GM21390 (cell line): ENCODE measurements around the gene SCAMP4.
"Not testable (repeated sequence)": the region's sequence is repeated elsewhere in the genome, so short reads cannot be mapped to it uniquely, and the experiment has no call there.

Source experiments
- ATAC-seq: cut with Tn5 transposase; IDR thresholded peaks from one replicate; pipeline ENCODE4 v1.9.1; 2021; ENCODE audit not compliant: unreplicated experiment

Gene SCAMP4

GRCh38 chr19:1882089-1882785 lies 23.0 kb upstream of the SCAMP4 start:
- ATAC-seq, result no peak

DNA sequence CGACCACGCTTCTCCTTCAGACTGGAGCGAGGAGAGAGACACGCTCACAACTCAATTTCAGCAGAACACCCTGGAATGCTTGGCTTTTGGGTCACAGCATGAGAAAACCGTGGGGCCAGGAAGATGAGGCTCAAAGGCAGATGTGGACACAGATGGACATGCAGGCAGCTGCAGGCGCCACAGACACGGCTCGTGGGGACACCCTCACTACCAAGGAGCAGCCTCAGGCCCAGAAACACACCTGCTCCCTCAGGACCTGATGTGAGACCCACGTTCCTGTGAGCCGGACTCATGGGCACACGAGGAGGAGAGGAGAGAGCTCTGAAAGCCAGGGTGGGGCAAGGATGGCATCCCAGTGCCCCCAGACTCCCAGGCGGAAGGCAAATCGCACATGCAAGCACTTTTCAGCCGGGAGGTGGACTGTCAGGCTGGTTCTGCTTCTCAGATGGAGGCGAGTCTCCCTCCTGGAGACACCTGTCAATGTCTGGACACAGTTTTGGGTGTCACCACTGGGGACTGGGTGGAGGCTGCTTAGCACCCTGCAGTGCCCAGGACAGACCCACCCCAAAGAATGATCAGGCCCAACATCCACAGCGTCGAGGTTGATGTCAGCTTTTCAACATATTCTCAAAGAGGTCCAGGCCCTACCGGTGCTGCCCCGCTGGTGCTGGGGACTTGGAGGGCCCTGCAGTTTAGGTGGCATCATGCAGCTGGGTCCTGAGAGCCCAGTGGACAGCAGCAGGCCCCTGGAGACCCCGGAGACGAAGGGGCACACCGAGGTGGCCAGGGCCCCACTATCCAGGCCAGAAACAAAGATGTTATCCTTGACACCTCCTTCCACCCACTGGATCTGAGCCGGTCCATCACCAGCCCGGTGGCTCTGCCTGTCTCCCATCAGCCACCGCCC lies 22.2 kb upstream of the SCAMP4 start:
- ATAC-seq, result no peak

DNA sequence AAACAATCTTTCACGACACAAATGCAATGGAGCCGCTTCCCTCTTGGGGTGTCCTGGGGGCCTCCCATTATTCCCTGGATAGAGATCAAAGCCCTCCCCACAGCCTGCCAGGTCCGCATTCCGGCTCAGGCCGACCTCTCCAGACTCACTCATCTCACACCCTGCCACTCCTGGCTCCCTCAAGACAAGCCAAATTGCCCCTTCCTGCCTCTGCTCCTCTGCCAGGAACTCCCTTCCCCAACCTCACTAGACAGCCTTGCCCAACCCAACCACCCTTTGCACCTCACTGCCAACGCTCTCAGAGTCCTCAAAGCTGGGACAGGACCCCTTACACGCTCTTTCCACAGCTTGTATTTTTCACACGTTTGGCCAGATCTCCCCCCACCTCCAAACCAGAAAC lies 21.4 kb upstream of the SCAMP4 start:
- no peak for ATAC-seq

DNA sequence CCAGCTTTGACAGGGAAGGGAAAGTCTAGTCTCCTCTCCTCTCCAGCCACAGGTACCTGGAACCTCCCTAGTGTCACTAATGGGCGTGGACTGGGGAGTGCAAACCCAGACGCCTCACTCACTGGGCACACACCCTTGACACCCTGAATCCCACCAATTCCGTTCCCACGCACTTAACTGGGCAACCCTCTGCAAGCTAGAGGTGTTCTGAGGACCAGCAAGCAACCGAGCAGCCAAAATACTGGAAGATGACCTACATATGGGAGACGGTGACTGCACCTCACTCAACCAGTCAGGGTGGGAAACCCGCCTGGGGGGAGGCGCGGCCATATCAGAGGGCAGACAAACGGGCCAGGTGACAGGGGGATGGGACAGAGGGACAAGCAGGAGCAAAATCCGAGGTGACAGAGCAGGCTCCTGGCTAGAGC lies 20.9 kb upstream of the SCAMP4 start:
- ATAC-seq, result no peak

- ATAC-seq, result peak; percentile 13
These were observed 20.4 kb upstream of the SCAMP4 start for GRCh38 chr19:1884719-1885334.

DNA sequence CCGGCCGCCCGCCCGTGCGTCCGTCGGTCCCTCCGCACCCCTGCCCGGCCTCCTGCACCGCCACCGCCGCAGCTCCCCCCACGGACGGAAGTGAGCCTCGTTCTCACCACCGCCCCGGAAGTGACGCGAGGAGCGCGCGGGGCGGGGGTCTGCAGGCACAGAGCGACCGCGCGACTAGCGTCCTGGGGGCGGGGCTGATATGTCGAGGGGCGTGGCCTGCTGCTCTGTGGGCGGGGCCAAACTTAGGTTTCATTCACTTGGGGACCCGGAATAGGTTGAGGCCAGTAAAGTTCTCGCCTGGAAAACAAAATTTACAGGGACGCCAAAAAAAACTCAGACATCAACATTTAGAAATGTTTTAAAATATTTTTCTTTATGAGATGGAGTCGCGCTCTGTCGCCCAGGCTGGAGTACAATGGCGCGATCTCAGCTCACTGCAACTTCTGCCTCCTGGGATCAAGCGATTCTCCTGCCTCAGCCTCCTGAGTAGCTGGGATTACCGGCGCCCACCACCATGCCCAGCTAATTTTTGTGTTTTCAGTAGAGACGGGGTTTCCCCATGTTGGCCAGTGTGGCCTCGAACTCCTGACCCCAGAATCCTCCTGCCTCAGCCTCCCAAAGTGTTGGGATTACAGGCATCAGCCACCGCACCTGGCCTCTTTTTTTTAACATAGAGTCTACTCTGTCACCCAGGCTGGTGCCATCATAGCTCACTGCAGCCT lies 19.6 kb upstream of the SCAMP4 start, which contains the start of gene ABHD17A:
Gene ABHD17A (minus strand): TSS at position 99 of the 722 bp plus-strand sequence. CDS start 3,930 bp downstream, outside the sequence.
- peak; percentile 68 for ATAC-seq

DNA sequence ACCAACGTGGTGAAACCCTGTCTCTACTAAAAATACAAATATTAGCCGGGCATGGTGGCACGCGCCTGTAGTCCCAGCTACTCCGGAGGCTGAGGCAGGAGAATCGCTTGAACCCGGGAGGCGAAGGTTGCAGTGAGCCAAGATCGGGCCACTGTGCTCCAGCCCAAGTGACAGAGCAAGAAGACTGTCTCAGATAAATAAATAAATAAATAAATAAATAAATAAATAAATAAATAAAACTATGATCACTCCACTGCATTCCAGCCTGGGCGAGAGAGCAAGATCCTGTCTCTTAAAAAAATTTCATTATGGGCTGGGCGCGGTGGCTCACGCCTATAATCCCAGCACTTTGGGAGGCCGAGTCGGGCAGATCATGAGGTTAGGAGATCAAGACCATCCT lies 18.8 kb upstream of the SCAMP4 start:
- not testable (repeated sequence) for ATAC-seq

DNA sequence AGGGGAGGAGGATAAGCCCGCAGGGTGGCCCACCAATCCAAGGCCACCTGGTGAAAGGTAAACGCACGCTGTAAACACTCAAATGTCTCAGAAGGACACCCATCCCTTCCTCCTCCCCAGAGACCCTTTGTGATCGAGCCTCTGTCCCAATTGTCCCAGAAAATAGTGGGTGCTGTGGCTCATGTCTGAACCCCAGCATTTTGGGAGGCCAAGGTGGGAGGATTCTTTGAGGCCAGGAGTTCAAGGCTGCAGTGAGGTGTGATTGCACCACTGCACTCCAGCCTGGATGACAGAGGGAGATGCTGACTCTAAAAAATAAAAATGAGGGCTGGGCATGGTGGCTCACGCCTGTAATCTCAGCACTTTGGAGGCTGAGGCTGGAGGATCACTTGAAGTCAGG lies 16.8 kb upstream of the SCAMP4 start:
- ATAC-seq, result no peak

- ATAC-seq, result no peak
These were observed 15.3 kb upstream of the SCAMP4 start for GRCh38 chr19:1889907-1890306.

- ATAC-seq, result no peak
These were observed 11.4 kb upstream of the SCAMP4 start for GRCh38 chr19:1893791-1894190.

DNA sequence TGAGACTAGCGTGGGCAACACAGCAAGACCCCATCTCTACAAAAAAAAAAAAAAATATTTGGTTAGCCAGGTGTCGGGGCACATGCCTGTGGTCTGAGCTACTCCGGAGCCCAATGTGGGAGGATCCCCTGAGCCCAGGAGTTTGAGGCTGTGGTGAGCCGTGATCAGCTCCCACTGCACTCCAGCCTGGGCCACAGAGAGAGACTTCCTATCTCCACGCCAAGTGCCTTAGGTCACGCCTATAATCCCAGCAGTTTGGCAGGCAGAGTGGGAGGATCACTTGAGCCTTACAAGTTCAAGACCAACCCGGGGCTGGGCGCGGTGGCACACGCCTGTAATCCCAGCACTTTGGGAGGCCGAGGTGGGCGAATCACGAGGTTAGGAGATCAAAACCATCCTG lies 8.7 kb upstream of the SCAMP4 start:
- ATAC-seq, result no peak

DNA sequence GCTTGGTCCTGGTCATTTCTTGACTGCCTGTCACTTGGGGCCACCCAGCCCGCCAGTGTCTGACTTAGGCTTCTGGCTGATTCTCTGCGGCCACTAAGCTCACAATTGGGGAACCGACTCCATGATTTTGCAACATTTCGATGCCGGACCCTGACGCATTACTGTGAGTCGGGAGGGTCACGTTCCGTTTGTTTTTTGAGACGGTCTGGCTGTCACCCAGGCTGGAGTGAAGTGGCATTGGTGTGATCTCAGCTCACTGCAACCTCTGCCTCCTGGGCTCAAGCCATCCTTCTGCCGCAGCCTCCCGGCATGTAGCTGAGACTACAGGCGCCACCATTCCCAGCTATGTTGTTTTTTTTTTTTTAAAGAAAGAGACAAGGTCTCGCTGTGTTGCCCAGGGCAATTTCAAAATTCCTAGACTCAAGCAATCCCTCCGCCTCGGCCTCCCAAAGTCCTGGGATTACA lies 3.2 kb upstream of the SCAMP4 start:
- no peak for ATAC-seq

- ATAC-seq, result no peak
These were observed 2.3 kb upstream of the SCAMP4 start for GRCh38 chr19:1902923-1903322.

DNA sequence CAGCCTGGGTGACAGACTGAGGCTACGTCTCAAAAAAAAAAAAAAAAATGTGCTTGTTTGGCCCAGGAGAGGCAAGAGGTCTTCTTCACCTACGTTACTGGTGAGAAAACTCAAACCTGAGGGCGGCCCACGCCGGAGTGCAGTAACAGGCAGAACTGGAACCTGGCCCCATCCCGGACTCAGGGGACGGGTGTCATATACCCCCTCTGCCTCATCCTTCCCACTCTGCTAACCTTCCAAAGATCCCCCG lies 414 bp upstream of the SCAMP4 start:
- peak; percentile 7 for ATAC-seq

DNA sequence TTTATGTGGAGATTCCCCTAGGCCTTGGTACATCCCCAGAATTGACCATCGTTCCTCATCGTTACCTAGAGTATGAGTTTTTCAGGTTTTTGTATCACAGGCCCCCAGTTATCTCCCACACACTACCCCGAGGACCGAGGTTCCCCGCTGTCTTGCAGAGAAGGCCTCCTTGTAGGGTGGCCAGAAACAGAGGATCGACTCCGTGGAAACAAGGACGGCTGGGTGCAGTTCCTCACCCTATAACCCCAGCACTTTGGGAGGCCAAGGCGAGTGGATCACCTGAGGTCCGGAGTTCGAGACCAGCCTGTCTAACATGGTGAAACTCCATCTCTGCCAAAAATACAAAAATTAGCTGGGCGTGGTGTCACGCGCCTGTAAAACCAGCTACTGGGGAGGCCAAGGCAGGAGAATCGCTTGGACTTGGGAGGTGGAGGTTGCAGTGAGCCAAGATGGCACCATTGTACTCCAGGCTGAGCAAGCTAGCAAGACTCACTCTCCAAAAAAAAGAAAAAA lies 720 bp downstream of the SCAMP4 start:
- ATAC-seq, result no peak

DNA sequence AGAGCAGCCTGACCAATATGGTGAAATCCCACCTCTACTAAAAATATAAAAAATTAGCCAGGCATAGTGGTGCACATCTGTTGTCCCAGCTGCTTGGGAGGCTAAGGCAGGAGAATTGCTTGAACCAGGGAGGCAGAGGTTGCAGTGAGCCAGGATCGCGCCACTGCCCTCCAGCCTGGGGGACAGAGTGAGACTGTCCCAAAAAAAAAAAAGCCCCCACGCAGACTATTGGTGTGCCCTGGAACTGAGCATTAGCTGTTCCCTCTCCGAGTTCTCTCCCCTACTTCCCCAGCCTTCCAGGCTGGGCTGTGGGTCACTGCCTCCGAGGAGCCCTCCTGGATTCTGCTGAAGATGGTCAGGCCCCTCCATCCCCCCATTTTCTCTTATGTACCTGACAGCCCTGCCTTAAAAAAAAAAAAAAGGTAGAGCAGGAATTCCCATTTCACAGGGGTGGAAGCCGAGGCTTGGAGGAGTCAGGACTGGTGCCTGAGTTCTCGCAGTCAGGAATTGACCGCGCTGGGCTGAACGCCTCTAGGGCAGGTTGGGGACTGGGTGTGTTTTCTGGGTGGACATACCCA lies 1.9 kb downstream of the SCAMP4 start:
- no peak for ATAC-seq

GRCh38 chr19:1907563-1908363 lies 2.6 kb downstream of the SCAMP4 start:
- ATAC-seq, result no peak

DNA sequence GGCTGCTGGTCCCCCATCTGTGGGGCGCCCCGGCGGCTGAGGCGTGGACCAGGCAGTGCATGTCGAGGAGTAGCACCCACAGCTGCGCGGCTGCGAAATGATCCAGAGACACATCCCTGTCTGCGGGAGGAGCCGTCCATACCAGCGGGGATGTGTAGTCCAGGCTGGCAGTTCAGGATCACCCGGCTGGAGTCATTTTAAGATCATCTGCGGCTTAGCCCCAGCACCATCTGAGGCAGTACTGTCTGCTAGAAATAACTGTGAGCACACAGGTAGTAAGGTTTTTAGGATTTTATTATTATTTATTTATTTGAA lies 3.1 kb downstream of the SCAMP4 start:
- ATAC-seq, result no peak

- ATAC-seq, result no peak
These were observed 4.5 kb downstream of the SCAMP4 start for GRCh38 chr19:1909761-1910080.

- no peak for ATAC-seq
These were observed 5.0 kb downstream of the SCAMP4 start for GRCh38 chr19:1910177-1910576.
